Fibroblast of skin of back (primary cell): ENCODE results near the gene CNRIP1.

Source experiments
- DNase-seq: peaks from one replicate; pipeline ENCODE4 v3.0.0-alpha.2; 2013

Gene CNRIP1

DNA sequence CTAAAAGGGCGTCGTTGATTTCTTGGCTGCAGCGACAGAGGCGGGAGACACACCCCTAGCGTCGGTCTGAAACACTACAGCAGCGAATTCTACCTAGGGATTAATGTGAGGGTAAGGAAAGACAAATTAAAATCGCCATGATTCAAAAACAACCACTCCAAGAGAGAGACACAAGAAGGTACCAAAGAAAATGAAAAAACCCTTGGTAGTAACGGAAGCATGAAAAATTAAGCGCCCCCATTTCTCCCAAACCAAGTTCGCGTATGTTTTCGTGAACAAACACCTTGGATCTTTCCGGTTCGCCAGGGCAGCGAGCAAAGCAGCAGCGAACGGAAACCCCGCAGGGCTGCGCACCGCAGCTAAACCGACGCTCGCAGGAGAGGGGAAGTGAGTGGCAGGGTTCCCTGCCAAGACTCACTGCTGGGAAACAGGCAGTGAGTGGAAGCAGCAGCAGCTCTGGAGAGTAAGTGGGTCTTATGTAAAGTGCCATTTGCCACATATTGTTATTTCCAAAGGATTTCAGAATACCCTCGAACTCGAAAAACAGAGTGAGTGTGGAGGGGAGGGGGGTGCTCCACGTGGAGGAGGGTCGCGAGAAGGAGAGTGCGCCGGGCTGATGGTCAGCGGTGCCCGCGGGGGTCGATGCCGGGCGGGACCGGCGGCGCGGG lies 68.4 kb downstream of the CNRIP1 start:
- peak; percentile 77 for DNase-seq

- DNase-seq = no peak
Observed at GRCh38 chr2:68250652-68251186, 69.0 kb downstream of the CNRIP1 start.

GRCh38 chr2:68250196-68250595 lies 69.6 kb downstream of the CNRIP1 start:
- DNase-seq = no peak

- no peak for DNase-seq
Observed at GRCh38 chr2:68248806-68249205, 70.9 kb downstream of the CNRIP1 start.

GRCh38 chr2:68248361-68248760 lies 71.4 kb downstream of the CNRIP1 start:
- DNase-seq = no peak

- DNase-seq = no peak
Observed at GRCh38 chr2:68246396-68246795, 73.4 kb downstream of the CNRIP1 start.

GRCh38 chr2:68245672-68246071 lies 74.1 kb downstream of the CNRIP1 start:
- no peak for DNase-seq

GRCh38 chr2:68245066-68245465 lies 74.7 kb downstream of the CNRIP1 start:
- DNase-seq = no peak

GRCh38 chr2:68244456-68244855 lies 75.3 kb downstream of the CNRIP1 start:
- DNase-seq = no peak
